HFF-Myc (cell line): ENCODE results near the gene TXNRD2.

Experiments
- DNase-seq: peaks from one replicate; pipeline ENCODE4 v3.0.0-alpha.2; 2011; ENCODE audit warnings: low read depth; ENCODE audit errors: extremely low read depth
- H3K4me3 ChIP-seq: replicated peaks from 2 replicates; pipeline ENCODE4 v1.5.1; 2011; ENCODE audit warnings: low read depth, mild to moderate bottlenecking, control low read depth, low read length
- CTCF ChIP-seq: IDR thresholded peaks from 2 replicates; pipeline ENCODE4 v1.5.1; 2012; ENCODE audit warnings: mild to moderate bottlenecking, low read depth, low read length, control low read depth; ENCODE audit errors: missing control alignments

TXNRD2 gene

DNA sequence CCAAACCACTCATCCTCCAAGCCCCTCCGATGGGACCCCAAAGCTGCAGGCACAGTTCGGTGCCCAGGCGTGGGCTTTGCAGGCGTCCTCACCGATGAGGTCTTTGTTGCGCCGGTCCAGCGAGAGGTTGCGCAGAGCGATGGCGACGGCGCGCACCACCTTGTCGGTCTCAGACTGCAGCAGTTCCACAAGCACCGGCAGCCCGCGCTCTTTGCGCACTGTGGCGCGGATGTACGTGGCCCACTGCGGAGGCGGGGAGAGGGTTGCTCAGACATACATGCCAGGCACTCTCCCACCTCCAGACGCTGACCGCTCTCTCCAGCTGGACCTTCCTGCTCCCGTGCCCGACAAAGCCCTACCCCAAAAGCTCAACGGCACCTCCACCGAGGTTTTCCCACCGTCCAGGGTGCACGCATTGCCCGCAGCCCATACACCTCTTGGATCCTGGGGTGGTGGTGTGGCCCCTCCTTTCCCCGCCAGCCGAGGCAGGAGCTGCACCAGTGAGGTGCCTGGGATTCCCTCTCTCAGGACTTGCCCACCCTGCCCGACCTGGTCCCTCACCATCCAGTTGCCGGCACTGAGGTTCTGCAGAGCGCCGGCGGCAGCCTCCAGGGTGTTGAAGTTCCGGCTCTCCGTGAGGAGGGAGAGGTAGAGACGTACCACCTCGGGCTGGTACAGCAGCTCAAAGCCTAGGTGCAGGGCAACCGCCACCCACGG is 32.1 kb upstream of the TXNRD2 start:
- H3K4me3 ChIP-seq: no peak overlapping the region
- TF ChIP-seq CTCF: no peak

DNA sequence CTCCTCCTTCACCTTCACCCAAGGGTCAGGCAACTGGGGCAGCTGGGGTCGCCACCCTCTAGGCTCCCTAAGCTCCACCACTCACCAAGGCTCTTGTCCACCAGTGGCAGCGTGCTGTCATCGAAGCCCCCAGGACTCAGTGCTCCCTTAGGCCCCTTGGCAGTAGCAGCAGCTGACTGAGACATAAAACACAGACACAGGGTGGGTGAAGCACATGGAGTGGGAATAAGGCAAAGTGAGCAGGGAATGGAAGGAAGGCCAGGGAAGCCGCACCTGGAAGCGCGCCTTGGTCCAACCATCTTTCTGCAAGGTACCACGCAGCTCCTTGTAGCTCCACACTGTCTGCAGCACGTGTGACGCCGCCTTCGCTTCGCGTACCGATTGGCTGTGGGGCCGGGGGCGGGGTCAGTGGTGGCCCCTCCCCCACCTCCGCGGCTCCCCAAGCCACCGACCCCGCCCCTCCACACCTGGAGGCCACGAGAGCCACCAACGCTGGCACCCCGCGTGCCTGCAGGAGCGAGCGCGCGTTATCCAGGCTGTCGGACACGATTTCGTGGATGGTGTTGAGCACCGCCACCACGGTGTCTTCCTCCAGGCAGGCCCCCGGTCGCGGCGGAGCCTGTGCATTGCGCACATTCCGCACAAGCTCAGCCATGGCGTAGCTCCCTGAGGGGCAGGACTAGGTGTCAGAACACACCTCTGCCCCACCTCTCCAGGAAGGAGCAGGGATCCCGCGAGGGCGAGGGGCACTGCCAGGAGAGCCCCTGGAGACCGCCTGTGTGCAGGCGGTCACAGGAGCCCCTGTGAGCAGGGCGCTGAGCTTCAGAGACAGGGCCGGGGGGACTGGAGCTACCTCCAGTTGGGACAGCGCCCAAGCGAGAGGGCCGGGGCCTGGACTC is 31.3 kb upstream of the TXNRD2 start:
- no peak for DNase-seq
- H3K4me3 ChIP-seq: no peak overlapping the region
- no peak for TF ChIP-seq CTCF

More for the DNA sequence above, 32.1 kb upstream of the TXNRD2 start:
- DNase-seq: no peak

- no peak for DNase-seq
- TF ChIP-seq CTCF: no peak
- no peak overlapping the region for H3K4me3 ChIP-seq
Measured at GRCh38 chr22:19972251-19972650, 30.6 kb upstream of the TXNRD2 start.

DNA sequence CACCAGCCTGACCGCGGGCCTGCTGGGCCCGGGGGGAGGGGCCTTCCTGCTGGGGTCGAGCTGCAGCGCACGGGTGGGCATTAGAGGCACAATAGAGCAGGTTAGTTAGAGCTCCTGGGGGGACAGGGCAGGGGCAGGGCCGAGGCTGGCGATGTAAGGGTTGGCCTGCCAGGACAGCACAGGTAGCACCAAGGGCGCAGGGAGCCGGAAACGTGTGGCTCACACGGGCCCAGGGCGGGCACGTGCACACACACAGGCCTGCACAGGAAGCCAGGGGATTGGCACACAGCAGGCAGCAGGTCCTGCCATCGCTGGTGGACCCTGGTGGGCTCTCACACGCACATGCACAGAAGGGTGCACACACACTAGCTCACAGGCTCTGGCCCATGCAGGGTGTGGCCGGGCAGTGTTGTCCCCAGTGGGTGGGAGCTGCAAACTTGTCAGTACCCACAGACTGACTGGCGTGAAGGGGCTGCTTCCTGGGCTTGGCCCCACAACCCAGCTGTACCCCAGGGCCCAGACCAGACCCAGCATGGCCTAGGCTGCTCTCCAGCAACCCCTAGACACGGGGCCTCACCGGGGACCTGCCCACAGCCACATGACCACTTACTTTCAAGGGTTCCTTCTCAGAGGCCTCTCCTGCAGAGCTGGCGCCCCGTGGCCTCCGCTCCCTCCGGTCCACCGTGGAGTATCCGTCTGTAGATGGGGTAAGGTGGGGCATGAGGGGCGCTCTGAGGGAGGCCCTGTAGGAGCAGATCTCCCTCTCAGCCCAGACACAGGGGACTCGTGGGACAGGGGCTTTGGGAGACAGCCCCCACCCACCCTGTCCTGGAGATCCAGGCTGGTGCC is 29.9 kb upstream of the TXNRD2 start:
- no peak for TF ChIP-seq CTCF
- H3K4me3 ChIP-seq: no peak overlapping the region
- DNase-seq: no peak

DNA sequence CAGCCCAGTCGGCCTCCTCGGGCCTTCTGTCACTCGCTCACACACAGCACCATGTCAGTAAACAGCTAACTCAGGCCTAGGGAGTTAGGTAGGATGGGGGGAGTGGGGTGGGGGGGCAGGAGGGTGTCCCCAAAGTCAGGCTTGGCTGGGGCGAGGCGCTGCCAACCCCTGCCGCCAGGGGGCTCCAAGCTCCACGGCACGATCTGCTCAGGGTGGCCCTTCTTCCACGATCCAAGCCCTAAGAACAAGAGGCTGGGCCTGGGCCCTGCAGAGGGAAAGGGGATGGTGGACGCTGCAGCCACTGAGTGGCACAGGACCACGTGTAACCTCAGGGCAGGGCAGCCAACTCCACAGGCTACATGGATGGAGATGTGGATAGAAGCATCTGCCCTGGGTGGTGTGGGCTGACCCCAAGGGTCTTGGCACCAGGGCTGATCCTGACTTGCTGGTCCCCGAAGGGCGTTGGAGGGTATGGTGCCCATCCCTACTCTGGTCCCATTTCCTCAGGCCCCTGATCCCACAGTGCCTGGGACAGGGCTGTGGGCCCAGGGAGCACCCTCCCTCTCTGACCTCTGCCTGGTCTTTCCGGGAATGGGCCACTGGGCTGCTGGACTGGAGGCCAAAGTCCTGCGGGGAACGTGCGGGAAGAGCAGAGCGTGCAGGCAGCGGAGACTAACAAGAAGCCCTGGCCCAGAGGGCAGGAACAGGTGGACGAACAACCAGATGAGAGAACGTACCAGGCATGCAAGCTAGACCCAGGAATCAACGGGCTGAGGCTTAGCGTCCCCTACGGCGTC is 29.1 kb upstream of the TXNRD2 start:
- no peak for DNase-seq
- no peak overlapping the region for H3K4me3 ChIP-seq
- peak; percentile 87 for TF ChIP-seq CTCF

DNA sequence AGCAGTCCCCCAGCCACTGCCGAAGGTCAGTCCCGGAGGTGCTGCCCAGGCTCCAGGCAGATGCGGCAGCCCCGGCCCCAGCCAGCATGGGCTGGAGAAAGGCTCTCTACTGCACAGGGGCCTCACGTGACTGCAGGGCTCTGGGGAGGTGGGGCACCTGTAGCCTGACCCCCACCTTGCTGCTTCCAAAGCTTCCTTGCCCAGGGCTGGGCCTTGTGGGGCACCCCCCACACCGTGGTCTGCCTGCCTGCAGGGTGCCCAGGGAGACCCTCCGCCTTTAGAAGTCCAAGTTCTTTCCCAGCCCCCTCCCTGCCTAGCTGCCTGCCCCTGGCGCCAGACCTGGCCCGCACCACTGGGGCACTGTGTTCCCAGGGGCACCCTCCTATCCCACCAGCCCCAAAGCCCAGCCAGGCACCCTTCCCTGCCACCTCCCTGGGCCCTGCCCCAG is 28.4 kb upstream of the TXNRD2 start:
- no peak for TF ChIP-seq CTCF

More for the DNA sequence above, 28.4 kb upstream of the TXNRD2 start:
- no peak overlapping the region for H3K4me3 ChIP-seq
- no peak for DNase-seq
